ENCODE data around the gene ACLY.
"Not testable (repeated sequence)": the region's sequence is repeated elsewhere in the genome, so short reads cannot be mapped to it uniquely, and the experiment has no call there.

The ACLY gene

GRCh38 chr17:41829961-41830360 is 88.8 kb downstream of the ACLY start:
- DNase-seq (ENCODE audit: low read depth), result not testable (repeated sequence)

- DNase-seq (ENCODE audit: low read depth), result no peak
These were observed 93.4 kb downstream of the ACLY start for GRCh38 chr17:41825175-41825845.

- no peak for DNase-seq (ENCODE audit: low read depth)
These were observed 94.7 kb downstream of the ACLY start for GRCh38 chr17:41824086-41824485.

- DNase-seq (ENCODE audit: low read depth), result no peak
These were observed 95.2 kb downstream of the ACLY start for GRCh38 chr17:41823580-41823979.

GRCh38 chr17:41823141-41823524 is 95.6 kb downstream of the ACLY start:
- no peak for DNase-seq (ENCODE audit: low read depth)

- no peak for DNase-seq (ENCODE audit: low read depth)
These were observed 96.3 kb downstream of the ACLY start for GRCh38 chr17:41822216-41823140.

GRCh38 chr17:41821776-41822175 is 97.0 kb downstream of the ACLY start:
- no peak for DNase-seq (ENCODE audit: low read depth)

GRCh38 chr17:41818024-41818423 is 100.7 kb downstream of the ACLY start:
- DNase-seq (ENCODE audit: low read depth), result no peak

All from T follicular helper cell (primary cell).